ENCODE data around the gene ADTRP. TPM values are rescaled to one million over a fixed set of nuclear protein-coding genes. Genes with fewer than 3 reads are reported as not detected.

ADTRP gene
- total and polyA plus RNA-seq, 2 donors = 7.0 to 7.7 TPM

DNA sequence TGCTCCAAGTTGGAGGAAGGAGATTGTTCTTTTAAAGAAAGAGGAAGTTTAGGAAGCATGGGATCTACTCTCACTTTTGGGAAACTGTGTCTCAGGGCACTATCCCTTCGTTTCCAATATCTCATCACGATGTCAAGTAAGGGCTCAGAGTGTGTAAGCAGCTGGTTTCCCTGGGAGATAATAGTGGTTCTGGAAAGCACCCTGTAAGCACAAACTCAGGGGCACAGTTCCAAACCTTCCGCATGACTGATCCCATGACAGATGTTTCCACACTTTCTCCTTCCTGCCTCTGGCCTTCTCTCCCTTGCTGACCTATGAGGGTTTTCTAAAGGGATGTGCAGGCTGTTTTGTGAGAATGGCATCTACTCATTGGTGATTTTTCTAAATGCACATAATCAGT, 33.9 kb downstream of the ADTRP start:
- peaks cover 0 to 7% of the 10 kb centered on the region in 2 donors for H3K4me1 ChIP-seq (ENCODE audit: control insufficient read depth in 2 of 2, insufficient read depth in 2 of 2, low read length in 2 of 2)
- peak overlapping the region in 1 of 2 donors; percentile 78 for H3K27ac ChIP-seq (ENCODE audit: low read depth in 1 of 2, low read length in 1 of 2)
- H3K27me3 ChIP-seq (ENCODE audit: control insufficient read depth in 2 of 2, insufficient read depth in 1 of 2, low read length in 1 of 2) = no peaks in the 10 kb centered on the region
- no peak overlapping the region for H3K4me3 ChIP-seq (ENCODE audit: low read length in 2 of 2)
- H3K9me3 ChIP-seq (ENCODE audit: control insufficient read depth in 2 of 2, insufficient read depth in 1 of 2, low read length in 1 of 2) = peaks cover 0 to 6% of the 10 kb centered on the region in 2 donors
- DNase-seq (ENCODE audit: low read depth in 6 of 9, low spot score in 9 of 9) = peak in 1 of 9 donors; percentile 41
- 88% methylated on average over 3 of the region's 3 CpGs for WGBS
- H3K36me3 ChIP-seq (ENCODE audit: control insufficient read depth in 2 of 2, insufficient read depth in 2 of 2, low read length in 1 of 2) = no peaks in the 10 kb centered on the region

- peak overlapping the region; percentile 3 to 78 for H3K27ac ChIP-seq (ENCODE audit: low read depth in 1 of 2, low read length in 1 of 2)
- no peak for DNase-seq (ENCODE audit: low read depth in 6 of 9, low spot score in 9 of 9)
- H3K9me3 ChIP-seq (ENCODE audit: control insufficient read depth in 2 of 2, insufficient read depth in 1 of 2, low read length in 1 of 2) = peaks cover 0 to 6% of the 10 kb centered on the region in 2 donors
- WGBS = 93% methylated on average over 1 of the region's 1 CpG
- no peaks in the 10 kb centered on the region for H3K36me3 ChIP-seq (ENCODE audit: control insufficient read depth in 2 of 2, insufficient read depth in 2 of 2, low read length in 1 of 2)
- H3K27me3 ChIP-seq (ENCODE audit: control insufficient read depth in 2 of 2, insufficient read depth in 1 of 2, low read length in 1 of 2) = no peaks in the 10 kb centered on the region
- H3K4me3 ChIP-seq (ENCODE audit: low read length in 2 of 2) = no peak overlapping the region
- peaks cover 0 to 7% of the 10 kb centered on the region in 2 donors for H3K4me1 ChIP-seq (ENCODE audit: control insufficient read depth in 2 of 2, insufficient read depth in 2 of 2, low read length in 2 of 2)
These were observed 34.5 kb downstream of the ADTRP start for GRCh38 chr6:11744101-11744500.

DNA sequence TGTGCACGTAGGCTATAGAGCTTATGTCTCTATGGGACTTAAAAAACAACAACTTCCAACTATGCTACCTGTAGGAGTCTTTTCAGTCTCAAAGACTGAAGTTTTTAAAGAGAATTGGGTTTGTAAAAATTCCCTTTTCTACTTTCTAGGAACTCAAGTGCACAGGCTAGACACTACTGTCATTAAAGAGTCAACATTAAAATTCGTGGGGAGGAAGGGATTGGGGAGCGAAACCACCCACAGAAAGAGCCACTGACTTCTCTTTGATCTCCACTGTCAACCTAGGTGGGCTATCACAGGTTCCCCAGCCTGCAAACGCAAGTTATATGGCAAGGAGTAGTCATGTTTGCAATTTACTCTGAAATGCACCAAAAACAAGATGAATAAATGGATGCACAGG, 37.7 kb downstream of the ADTRP start:
- Histone ChIP-seq H3K9me3 (ENCODE audit: control insufficient read depth in 2 of 2, insufficient read depth in 1 of 2, low read length in 1 of 2) (peaks cover 0 to 6% of the 10 kb centered on the region in 2 donors), H3K4me3 (ENCODE audit: low read length in 2 of 2) (no peak overlapping the region), H3K4me1 (ENCODE audit: control insufficient read depth in 2 of 2, insufficient read depth in 2 of 2, low read length in 2 of 2) (peaks cover 0 to 7% of the 10 kb centered on the region in 2 donors), H3K27me3 (ENCODE audit: control insufficient read depth in 2 of 2, insufficient read depth in 1 of 2, low read length in 1 of 2) (no peaks in the 10 kb centered on the region), H3K27ac (ENCODE audit: low read depth in 1 of 2, low read length in 1 of 2) (no peak overlapping the region), H3K36me3 (ENCODE audit: control insufficient read depth in 2 of 2, insufficient read depth in 2 of 2, low read length in 1 of 2) (no peaks in the 10 kb centered on the region)
- no peak for DNase-seq (ENCODE audit: low read depth in 6 of 9, low spot score in 9 of 9)
- 90% methylated on average over 4 of the region's 4 CpGs for WGBS

- DNase-seq (ENCODE audit: low read depth in 6 of 9, low spot score in 9 of 9) = no peak
- WGBS = 74% methylated on average over 8 of the region's 8 CpGs
- Histone ChIP-seq H3K27me3 (ENCODE audit: control insufficient read depth in 2 of 2, insufficient read depth in 1 of 2, low read length in 1 of 2) (no peaks in the 10 kb centered on the region), H3K36me3 (ENCODE audit: control insufficient read depth in 2 of 2, insufficient read depth in 2 of 2, low read length in 1 of 2) (no peaks in the 10 kb centered on the region), H3K4me1 (ENCODE audit: control insufficient read depth in 2 of 2, insufficient read depth in 2 of 2, low read length in 2 of 2) (peaks cover 0 to 2% of the 10 kb centered on the region in 2 donors), H3K27ac (ENCODE audit: low read depth in 1 of 2, low read length in 1 of 2) (no peak overlapping the region), H3K9me3 (ENCODE audit: control insufficient read depth in 2 of 2, insufficient read depth in 1 of 2, low read length in 1 of 2) (peaks cover 0 to 3% of the 10 kb centered on the region in 2 donors), H3K4me3 (ENCODE audit: low read length in 2 of 2) (no peak overlapping the region)
These were observed 39.8 kb downstream of the ADTRP start for GRCh38 chr6:11738661-11739375.

- no peak overlapping the region for H3K4me3 ChIP-seq (ENCODE audit: low read length in 2 of 2)
- DNase-seq (ENCODE audit: low read depth in 6 of 9, low spot score in 9 of 9) = no peak
- no peaks in the 10 kb centered on the region for H3K36me3 ChIP-seq (ENCODE audit: control insufficient read depth in 2 of 2, insufficient read depth in 2 of 2, low read length in 1 of 2)
- no peak overlapping the region for H3K27ac ChIP-seq (ENCODE audit: low read depth in 1 of 2, low read length in 1 of 2)
- peaks cover 0 to 2% of the 10 kb centered on the region in 2 donors for H3K4me1 ChIP-seq (ENCODE audit: control insufficient read depth in 2 of 2, insufficient read depth in 2 of 2, low read length in 2 of 2)
- 97% methylated on average over 3 of the region's 3 CpGs for WGBS
- H3K27me3 ChIP-seq (ENCODE audit: control insufficient read depth in 2 of 2, insufficient read depth in 1 of 2, low read length in 1 of 2) = no peaks in the 10 kb centered on the region
- no peaks in the 10 kb centered on the region for H3K9me3 ChIP-seq (ENCODE audit: control insufficient read depth in 2 of 2, insufficient read depth in 1 of 2, low read length in 1 of 2)
These were observed 40.4 kb downstream of the ADTRP start for GRCh38 chr6:11738234-11738633.

GRCh38 chr6:11736601-11737000, 42.0 kb downstream of the ADTRP start:
- Histone ChIP-seq H3K4me1 (ENCODE audit: control insufficient read depth in 2 of 2, insufficient read depth in 2 of 2, low read length in 2 of 2) (peaks cover 0 to 12% of the 10 kb centered on the region in 2 donors), H3K9me3 (ENCODE audit: control insufficient read depth in 2 of 2, insufficient read depth in 1 of 2, low read length in 1 of 2) (no peaks in the 10 kb centered on the region), H3K4me3 (ENCODE audit: low read length in 2 of 2) (no peak overlapping the region), H3K36me3 (ENCODE audit: control insufficient read depth in 2 of 2, insufficient read depth in 2 of 2, low read length in 1 of 2) (no peaks in the 10 kb centered on the region), H3K27me3 (ENCODE audit: control insufficient read depth in 2 of 2, insufficient read depth in 1 of 2, low read length in 1 of 2) (no peaks in the 10 kb centered on the region), H3K27ac (ENCODE audit: low read depth in 1 of 2, low read length in 1 of 2) (no peak overlapping the region)
- WGBS = 97% methylated on average over 7 of the region's 7 CpGs
- DNase-seq (ENCODE audit: low read depth in 6 of 9, low spot score in 9 of 9) = no peak

DNA sequence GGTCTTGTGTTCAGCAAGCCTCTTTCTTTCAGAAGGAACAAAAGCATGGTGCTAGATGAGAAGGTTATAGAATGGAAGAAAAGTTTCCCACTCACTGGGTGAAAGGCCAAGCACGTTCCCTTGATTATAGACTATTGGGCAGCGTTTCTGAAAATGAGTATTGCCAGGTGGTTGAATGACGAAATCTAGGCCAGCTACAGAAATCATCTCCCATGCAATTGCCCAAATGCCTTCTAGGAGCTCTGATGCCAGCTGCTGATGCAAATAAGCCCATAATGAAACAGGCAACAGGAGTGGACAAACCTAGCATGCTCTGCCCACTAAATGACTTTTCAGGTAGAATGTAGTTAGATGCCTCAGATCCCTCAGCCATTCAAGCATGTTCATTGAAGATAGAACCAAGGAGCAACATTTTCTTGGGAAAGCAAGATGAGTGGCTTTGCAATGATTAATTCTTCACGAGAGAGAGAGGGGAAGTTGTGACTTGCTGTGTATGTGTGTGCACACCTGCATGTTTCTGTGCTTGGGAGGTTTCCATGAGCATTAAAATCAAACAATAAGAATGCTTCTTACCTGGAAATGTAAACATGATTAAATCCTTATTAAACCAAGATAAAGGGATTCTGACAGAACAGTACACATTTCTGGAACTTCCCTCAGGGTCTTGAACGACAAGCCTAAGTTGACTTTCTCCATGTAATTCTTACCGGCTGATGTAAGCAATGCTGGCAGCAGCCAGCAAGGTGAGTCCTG, 43.6 kb downstream of the ADTRP start:
- H3K27ac ChIP-seq (ENCODE audit: low read depth in 1 of 2, low read length in 1 of 2) = no peak overlapping the region
- no peak overlapping the region for H3K4me3 ChIP-seq (ENCODE audit: low read length in 2 of 2)
- WGBS = 91% methylated on average over 6 of the region's 6 CpGs
- H3K27me3 ChIP-seq (ENCODE audit: control insufficient read depth in 2 of 2, insufficient read depth in 1 of 2, low read length in 1 of 2) = no peaks in the 10 kb centered on the region
- H3K36me3 ChIP-seq (ENCODE audit: control insufficient read depth in 2 of 2, insufficient read depth in 2 of 2, low read length in 1 of 2) = no peaks in the 10 kb centered on the region
- no peak for DNase-seq (ENCODE audit: low read depth in 6 of 9, low spot score in 9 of 9)
- H3K4me1 ChIP-seq (ENCODE audit: control insufficient read depth in 2 of 2, insufficient read depth in 2 of 2, low read length in 2 of 2) = peaks cover 0 to 25% of the 10 kb centered on the region in 2 donors
- H3K9me3 ChIP-seq (ENCODE audit: control insufficient read depth in 2 of 2, insufficient read depth in 1 of 2, low read length in 1 of 2) = no peaks in the 10 kb centered on the region

DNA sequence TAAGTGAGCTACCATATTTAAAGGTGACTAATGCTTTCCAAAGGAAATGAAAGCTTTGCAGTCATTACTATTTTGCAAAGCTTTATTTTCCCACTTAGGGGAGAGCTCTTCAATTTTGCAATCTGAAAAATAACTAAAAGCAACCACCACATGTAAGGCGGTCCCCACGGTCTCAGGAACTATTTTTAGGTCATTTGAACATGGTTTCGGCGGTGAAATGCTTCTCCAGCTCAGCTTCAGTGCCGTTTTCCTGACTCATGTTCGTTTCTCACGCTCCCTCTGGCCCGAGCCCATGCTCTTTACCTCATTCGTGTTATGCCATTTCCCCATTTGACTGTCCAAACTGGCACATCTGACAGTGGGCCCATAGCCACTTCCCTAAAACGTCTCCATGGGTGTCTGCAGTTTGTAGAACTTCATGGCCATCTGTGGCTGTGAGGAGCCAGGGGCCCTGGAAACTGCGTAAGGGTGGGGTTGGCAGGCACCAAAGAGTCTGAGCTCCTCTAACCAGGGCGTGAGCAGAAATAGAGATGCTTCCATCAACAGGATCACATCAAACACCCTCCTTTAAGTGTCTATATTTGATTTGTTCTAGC, 46.5 kb downstream of the ADTRP start:
- H3K36me3 ChIP-seq (ENCODE audit: control insufficient read depth in 2 of 2, insufficient read depth in 2 of 2, low read length in 1 of 2) = no peaks in the 10 kb centered on the region

GRCh38 chr6:11731423-11731822, 47.2 kb downstream of the ADTRP start:
- H3K36me3 ChIP-seq (ENCODE audit: control insufficient read depth in 2 of 2, insufficient read depth in 2 of 2, low read length in 1 of 2) = no peaks in the 10 kb centered on the region
- H3K27ac ChIP-seq (ENCODE audit: low read depth in 1 of 2, low read length in 1 of 2) = peak overlapping the region in 1 of 2 donors; percentile 52
- WGBS = 95% methylated on average over 3 of the region's 3 CpGs
- peaks cover 0 to 43% of the 10 kb centered on the region in 2 donors for H3K4me1 ChIP-seq (ENCODE audit: control insufficient read depth in 2 of 2, insufficient read depth in 2 of 2, low read length in 2 of 2)
- DNase-seq (ENCODE audit: low read depth in 6 of 9, low spot score in 9 of 9) = no peak
- H3K9me3 ChIP-seq (ENCODE audit: control insufficient read depth in 2 of 2, insufficient read depth in 1 of 2, low read length in 1 of 2) = no peaks in the 10 kb centered on the region
- no peaks in the 10 kb centered on the region for H3K27me3 ChIP-seq (ENCODE audit: control insufficient read depth in 2 of 2, insufficient read depth in 1 of 2, low read length in 1 of 2)
- H3K4me3 ChIP-seq (ENCODE audit: low read length in 2 of 2) = no peak overlapping the region

More for the DNA sequence above, 46.5 kb downstream of the ADTRP start:
- Histone ChIP-seq H3K27ac (ENCODE audit: low read depth in 1 of 2, low read length in 1 of 2) (peak overlapping the region in 1 of 2 donors; percentile 52), H3K9me3 (ENCODE audit: control insufficient read depth in 2 of 2, insufficient read depth in 1 of 2, low read length in 1 of 2) (no peaks in the 10 kb centered on the region), H3K4me3 (ENCODE audit: low read length in 2 of 2) (no peak overlapping the region), H3K27me3 (ENCODE audit: control insufficient read depth in 2 of 2, insufficient read depth in 1 of 2, low read length in 1 of 2) (no peaks in the 10 kb centered on the region), H3K4me1 (ENCODE audit: control insufficient read depth in 2 of 2, insufficient read depth in 2 of 2, low read length in 2 of 2) (peaks cover 0 to 43% of the 10 kb centered on the region in 2 donors)
- 24% methylated on average over 12 of the region's 12 CpGs for WGBS
- DNase-seq (ENCODE audit: low read depth in 6 of 9, low spot score in 9 of 9) = peak in 1 of 9 donors; percentile 49
